Left renal cortex interstitium (tissue), 4 donors: ENCODE results near the gene PRIM1. TPM values are rescaled to one million over a fixed set of nuclear protein-coding genes. Genes with fewer than 3 reads are reported as not detected.
A peak's percentile ranks its signal among the peaks of the same experiment; 100 is the strongest.
"Not testable (repeated sequence)": the region's sequence is repeated elsewhere in the genome, so short reads cannot be mapped to it uniquely, and the experiment has no call there.

Experiments
- DNase-seq, 4 donors: peaks; one replicate each; pipeline ENCODE4 v3.0.0-alpha.2; 2013; ENCODE audit warnings: low read depth in 4 of 4, low spot score in 2 of 4, missing footprints in 1 of 4
- polyA plus RNA-seq, 4 donors: library from polyadenylated mRNA; unstranded; fragments of 120-200 nt; gene quantifications; one replicate each; pipeline ENCODE4 v1.2.1, GENCODE V29; 2013; ENCODE audit not compliant: insufficient read length in 4 of 4

PRIM1 gene
- polyA plus RNA-seq, 4 donors: 17.4 to 21.6 (median 19.7) TPM

DNA sequence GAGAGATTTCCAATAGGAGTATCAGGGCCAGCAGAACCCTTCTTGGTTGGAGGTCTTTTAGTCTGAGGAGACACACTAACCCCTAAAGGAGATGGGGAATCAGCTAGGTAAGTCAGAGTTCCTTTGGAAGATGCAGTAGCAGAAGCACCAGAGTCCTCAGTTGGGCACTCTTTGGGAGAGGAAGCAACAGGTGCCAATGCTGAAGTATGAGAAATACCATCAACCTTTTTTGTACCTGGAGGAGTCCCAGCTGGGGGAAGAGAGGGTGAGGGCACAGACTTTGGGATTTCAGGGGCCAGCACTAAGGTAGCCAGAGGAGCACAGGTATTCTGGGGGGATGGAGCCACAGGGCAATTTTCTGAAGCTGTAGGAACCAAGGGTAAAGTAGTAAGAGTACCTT, 33.1 kb downstream of the PRIM1 start:
- no peak for DNase-seq

DNA sequence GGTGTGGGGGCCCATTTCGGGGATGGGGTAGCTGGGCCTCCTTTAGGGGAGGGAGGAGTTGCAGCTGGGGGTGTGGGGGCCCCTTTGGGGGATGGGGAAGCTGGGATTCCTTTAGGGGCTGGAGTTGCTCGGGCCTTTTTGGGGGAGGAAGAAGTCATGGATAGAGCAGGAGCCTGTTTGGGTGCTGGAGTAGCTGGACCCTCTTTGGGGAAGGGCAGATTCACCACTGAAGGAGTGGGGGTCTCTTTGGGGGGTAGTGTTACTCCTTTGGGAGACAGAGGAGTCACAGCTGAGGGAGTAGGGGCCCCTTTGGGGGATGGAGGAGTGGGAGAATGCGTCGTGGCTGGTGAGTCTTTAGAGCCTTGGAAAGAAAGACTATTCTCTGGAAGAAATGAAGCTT, 33.5 kb downstream of the PRIM1 start:
- no peak for DNase-seq

DNA sequence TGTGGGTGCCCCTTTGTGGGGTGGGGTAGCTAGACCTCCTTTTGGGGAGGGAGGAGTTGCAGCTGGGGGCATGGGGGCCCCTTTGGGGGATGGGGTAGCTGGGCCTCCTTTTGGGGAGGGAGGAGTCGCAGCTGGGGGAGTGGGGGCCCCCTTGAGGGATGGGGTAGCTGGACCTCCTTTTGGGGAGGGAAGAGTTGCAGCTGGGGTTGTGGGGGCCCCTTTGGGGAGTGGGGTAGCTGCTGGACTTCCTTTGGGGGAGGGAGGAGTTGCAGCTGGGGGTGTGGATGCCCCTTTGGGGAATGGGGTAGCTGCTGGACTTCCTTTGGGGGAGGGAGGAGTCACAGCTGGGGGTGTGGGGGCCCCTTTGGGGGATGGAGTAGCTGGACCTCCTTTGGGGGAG, 34.0 kb downstream of the PRIM1 start:
- DNase-seq: no peak

DNA sequence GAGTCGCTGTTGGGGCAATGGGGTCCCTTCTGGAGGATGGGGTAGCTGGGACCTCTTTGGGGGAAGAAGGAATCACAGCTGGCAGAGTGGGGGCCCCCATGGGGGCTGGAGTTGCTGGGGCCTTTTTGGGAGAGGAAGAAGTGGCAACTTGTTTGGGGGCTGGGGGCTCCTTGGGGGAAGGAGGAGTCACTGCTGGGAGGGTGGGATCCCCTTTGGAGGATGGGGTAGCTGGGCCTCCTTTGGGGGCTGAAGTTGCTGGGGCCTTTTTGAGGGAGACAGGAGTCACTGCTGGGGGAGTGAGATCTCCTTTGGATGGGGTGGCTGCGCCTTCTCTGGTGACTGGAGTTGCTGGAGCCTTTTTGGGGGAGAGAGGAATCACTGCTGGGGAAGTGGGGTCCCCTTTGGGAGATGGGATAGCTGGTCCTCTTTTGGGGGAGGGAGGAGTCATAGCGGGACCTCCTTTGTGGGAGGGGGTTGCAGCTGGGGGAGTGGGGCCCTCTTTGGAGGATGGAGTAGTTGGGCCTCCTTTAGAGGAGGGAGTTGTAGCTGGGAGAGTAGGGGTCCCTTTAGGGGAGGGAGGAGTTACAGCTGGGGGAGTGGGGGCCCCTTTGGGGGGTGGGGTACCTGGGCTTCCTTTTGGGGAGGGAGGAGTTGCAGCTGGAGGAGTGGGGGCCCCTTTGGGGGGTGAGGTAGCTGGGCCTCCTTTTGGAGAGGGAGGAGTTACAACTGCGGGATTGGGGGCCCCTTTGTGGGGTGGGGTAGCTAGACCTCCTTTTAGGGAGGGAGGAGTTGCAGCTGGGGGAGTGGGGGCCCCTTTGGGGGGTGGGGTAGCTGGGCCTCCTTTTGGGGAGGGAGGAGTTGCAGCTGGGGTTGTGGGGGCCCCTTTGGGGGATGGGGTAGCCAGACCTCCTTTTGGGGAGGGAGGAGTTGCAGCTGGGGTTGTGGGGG, 34.9 kb downstream of the PRIM1 start:
- no peak for DNase-seq

DNA sequence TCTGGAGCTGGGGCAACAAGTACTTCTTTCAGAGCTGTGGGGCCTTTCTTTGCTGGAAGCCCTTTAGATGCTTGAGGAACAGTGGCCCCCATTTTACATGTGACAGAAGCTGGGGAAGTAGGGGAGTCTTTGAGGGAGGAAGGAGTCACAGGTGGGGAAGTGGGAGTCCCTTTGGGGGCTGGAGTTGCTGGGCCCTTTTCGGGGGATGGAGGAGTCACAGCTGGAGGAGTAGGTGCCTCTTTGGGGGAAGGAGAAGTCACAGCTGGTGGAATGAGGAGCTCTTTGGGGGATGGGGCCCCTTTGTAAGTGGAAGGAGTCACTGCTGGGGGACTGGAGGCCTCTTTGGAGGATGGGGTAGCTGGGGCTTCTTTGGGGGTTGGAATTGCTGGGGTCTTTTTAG, 35.7 kb downstream of the PRIM1 start:
- no peak for DNase-seq

DNA sequence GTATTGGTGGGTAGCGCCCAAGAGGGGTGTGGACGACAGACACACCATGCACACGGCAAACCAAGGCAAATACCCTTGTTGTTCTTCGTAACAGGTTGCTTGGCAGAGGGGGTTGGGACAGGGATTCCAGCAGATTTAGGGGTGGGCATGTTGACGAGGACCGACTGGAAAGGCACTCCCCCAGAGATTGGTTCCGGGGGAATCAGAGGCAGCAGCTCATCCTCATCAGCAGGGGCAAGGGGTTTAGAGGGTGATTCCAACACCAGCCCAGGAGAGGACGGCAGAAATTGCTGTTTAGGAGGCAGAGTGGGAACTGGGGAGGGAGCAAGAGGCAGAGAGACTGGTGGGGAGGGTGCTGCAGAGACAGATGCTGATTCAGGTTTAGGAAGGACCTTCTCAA, 36.3 kb downstream of the PRIM1 start:
- DNase-seq: no peak

DNA sequence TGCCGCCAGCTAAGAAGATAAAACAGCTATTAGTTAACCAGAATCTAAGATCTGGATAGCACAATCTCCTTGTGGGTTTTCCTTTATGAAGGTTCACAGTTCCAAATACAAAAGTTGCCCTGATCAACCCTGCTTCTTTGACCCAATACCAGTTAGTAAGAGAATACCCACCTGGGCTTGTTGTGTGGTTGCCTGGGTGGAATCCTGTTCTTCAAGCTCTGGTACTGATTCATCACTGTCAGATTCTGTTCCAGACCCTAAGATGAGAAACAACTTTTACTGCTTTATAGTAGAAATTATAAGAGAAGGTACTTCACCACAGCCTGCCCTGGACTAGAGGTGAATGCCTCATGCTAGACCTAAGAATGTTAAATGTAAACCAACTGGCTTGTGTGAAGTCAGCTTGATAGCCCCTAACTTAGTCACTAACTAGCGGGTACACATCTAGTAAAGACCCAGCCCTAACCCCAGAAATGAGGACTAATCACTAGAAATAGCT, 37.6 kb downstream of the PRIM1 start:
- no peak for DNase-seq

DNA sequence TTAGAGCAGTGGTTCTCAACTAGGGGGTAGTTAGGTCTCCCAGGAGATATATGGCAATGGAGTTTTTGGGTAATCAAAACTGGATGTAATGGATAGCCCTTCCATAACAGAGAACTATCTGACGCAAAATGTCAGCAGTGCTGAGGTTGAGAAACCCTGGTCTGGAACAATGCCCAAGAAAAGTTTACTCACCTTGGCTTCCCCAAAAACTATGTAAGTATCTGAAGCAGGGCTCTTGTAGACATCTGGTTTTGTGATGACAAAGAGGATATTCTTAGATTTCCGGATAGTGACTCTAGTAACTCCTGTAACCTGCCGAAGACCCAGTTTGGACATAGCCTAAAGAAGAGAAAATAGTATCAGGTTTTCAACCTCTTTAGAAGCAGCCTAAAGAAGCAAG, 38.8 kb downstream of the PRIM1 start:
- no peak for DNase-seq

DNA sequence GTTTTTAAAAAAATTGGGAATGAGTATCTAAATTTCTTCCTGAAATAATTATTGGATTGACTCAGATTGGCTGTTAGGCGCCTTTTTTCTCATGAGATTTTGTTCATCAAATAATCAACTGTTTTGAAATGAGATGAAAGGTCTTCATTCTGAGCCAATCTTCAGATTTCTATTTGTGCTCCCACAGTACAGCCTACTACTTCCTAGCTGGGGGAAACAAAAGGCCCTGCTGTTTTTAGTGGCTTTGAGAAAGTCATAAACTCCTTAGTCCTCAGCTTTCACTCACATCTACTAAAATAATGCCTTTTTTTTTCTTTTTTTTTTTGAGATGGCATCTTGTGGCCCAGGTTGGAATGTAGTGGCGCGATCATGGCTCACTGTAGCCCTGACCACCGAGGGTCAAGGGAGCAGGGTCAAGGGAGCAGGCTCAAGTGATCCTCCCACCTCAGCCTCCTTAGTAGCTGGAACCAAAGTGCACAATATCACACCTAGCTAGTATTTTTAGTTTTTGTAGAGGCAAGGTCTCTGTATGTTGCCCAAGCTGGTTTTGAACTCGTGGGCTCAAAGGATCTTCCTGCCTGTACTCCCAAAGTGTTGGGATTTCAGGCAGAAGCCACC, 42.3 kb downstream of the PRIM1 start:
- DNase-seq: no peak

DNA sequence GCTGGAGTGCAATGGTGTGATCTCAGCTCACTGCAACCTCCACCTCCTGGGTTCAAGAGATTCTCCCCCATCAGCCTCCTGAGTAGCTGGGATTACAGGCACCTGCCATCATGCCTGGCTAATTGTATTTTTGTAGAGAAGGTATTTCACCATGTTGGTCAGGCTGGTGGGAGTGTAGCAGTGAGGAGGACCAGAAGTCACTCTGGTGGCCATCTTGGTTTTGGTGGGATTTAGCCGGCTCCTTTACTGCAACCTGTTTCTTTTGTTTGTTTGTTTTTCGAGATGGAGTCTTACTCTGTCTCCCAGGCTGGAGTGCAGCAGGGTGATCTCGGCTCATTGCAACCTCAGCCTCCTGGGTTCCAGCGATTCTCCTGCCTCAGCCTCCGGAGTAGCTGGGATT, 47.6 kb downstream of the PRIM1 start:
- DNase-seq: not testable (repeated sequence)

DNA sequence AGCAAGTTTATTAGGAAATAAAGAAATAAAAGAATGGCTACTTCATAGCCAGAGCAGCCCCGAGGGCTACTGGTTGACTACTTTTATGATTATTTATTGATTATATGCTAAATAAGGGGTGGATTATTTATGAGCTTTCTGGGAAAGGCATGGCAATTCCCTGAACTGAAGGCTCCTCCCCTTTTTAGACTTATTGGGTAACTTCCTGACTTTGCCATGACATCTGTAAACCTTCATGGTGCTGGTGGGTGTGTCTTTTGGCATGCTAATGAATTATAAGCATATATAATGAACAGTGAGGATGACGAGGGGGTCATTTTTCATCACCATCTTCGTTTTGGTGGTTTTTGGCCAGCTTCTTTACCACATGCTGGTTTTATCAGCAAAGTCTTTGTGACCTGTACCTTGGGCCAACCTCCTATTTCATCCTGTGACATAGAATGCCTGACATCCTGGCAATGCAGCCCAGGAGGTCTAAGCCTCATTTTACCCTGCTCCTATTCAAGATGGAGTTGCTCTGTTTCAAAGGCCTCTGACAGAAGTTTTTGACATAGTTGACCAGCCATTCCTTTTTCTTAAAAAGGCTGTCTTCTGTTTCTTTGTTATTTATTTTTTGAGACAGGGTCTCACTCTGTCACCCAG, 53.0 kb downstream of the PRIM1 start:
- no peak for DNase-seq

DNA sequence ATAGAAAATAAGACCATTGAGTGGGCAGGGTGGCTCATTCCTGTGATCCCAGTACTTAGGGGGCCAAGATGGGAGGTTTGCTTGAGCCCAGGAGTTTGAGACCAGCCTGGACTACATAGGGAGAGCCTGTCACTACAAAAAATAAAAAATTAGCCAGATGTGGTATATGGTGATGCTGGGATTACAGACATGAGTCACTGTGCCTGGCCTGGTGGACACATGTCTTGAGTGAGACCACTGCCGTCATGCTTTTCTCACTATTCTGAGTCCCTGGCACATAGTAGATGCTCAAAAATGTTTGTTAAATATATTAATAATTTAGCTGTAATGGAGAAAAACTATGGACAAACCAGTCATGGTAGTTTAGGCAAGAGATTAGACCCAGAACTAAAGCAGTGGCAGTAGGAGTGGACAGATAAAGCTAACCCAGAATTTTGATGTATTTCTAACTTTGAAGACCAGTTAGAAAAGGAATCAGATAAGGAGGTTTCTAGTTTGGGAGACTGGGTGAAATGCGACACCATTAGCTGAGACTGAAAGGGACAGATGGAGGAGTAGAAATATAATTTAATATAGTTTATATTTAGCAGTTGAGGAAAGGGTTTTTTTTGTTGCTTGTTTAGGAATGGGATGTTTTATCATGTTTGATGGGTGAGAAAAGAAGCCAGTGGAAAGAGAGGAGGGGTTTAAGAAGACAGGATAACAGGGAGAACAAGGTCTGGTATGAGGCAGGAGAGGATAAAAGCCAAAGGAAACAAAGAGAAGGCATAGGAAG, 56.6 kb downstream of the PRIM1 start:
- no peak for DNase-seq

DNA sequence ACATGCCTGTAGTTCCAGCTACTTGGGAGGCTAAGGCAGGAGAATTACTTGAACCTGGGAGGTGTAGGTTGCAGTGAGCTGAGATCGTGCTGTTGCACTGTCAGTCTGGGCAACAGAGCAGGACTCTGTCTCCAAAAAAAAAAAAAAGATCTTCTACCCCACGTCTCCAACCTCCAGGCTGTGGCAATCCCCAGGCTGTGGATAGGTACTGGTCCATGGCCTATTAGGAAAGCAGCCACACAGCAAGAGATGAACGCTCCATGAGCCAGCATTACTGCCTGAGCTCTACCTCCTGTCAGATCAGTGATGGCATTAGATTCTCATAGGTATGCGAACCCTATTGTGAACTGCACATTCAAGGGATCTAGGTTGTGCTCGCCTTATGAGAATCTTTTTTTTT, 58.0 kb downstream of the PRIM1 start:
- DNase-seq: no peak

DNA sequence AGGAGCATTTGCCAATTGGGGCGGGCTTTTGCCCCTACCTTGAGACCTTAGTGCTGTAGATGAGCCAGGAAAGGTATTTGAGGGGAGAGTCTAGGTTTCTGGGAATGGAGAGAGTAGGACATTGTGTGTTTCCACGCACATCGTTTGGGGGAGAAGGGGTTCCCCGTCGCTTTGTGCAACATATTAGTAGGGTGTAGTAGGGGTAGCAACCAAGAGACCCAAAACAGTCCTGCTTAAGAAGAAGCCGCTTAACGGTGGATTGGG, 63.3 kb downstream of the PRIM1 start:
- DNase-seq: no peak

DNA sequence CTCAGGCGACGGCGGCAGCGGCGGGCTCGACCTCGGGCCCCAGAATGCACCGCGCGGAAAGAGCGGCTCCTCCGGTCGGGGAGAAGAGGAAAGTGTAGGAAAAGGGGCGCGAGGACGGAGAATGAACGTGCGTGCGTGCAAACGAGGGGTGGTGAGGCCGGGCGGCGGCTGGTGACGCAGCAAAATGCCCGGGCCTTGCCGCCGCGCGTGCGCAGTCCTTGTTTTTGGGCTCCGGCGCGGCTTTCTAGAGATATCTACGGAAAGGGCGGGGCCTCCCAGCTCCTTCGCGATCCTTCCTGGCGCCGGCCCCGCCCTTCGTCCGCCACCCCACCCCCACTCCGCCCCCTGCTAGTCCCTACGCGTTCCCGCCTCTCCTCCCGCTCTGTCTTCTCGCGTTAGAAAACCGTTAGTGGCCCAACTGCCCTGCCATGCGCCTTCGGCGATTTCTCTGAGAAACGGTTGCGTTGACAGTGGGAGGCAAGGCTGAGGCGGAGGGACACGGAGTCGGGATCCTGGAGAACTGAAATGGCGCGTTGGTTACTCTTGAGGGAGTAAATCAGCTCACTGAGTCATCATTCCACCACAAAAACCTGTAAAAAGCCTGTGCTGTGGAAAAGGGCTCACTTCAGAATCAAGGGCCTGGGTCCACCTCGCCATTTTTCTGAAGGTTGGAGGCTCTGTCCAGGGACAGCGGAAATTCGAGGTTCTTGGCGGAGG, 63.8 kb downstream of the PRIM1 start, which contains the start of gene PTGES3:
TSS of gene PTGES3 (minus strand) at position 156 of the 717 bp plus-strand sequence. CDS start 285 bp downstream, outside the sequence.
- DNase-seq: peak; percentile 92 to 96 (median 95)

DNA sequence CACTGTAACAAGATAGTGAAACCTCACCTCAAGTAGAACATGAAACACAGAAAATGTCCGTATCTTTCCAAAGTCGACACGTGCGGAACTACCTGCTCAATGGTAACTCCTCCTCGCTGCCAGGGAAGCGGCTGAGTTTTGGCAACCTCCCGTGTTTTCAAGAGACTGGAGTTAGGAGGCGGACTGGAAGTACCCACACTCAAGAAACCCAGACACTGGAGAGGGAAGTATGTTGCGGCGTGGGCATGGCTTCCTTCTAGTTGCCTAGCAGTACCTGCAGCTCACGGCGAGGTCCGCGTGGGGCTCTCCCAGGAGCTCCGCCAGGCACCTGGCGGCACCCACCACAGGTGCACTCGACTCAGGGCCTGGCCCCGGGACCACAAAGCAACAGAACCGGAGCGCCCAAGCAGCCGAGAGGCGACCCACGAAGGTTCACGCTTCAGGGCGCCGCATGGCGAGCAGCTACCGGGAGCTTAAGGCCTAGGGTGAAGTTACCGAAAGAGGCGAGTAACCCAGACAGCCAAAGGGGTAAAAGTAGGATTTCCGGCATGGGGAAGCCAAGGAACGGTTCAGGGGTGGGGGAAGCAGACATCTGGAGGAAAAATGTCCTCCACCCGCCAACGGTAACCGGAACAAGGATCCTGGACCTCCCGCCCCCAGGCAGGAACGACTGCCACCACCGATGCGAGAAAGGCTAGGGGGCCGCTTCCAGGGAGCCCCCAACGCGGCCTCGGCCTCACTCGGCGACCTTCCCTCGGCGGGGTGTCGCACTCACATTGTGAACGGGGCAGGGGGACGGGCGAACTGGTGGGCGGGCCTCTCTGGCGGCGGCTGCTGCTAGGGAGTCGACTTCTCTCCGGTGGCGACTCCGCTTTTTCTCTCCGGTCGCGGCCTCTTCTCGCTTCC, 64.6 kb downstream of the PRIM1 start:
- peak; percentile 30 to 79 (median 51) for DNase-seq

DNA sequence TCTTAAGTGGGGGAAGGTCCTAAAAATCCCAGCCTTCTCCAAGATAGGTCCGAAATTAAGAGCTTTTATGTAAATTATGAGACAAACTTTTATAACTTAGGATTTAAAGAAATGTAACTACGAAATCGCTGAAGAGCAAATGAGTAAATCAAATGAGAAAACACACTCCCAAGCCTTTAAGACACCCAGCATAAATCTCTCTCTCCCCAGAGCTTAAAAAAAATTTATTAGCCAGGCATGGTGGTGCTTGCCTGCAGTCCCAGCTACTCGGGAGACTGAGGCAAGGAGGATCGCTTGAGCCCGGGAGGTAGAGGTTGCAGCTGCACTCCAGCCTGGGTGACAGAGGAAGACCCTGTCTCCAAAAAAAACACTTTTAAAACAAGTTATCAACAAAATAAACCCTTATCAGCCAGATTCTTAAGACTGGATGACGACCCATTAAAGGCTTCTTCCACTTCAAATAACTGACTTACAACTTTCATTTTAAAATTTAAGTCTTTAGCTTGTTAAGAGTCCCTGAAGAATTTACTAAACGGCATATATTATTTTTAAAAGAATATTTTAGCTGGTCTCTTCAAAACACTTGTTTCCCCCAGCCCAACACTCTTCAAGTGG, 67.3 kb downstream of the PRIM1 start:
- peak in 3 of 4 donors; percentile 18 to 29 (median 29) for DNase-seq

DNA sequence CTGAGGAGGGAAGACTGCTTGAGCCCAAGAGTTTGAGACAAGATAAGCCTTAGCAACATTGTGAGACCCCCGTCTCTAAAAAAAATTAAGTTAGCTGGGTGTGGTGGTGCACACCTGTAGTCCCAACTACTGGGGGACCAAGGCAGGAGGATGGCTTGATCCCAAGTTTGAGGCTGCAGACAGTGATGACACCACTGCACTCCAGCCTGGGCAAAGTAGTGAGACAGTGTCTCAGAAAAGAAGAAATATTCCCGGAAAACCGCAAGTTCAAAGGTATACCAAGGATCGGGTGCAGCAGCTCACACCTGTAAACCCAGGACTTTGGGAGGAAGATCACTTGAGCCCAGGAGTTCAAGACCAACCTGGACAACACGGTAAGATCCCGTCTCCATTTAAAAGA, 69.8 kb downstream of the PRIM1 start:
- DNase-seq: no peak
